ENCODE data around the gene COL28A1. TPM values are rescaled to one million over a fixed set of nuclear protein-coding genes. Genes with fewer than 3 reads are reported as not detected.

The COL28A1 gene
- total RNA-seq, 2 donors from 2014 or later, result 0.10 TPM; not detected in 1

DNA sequence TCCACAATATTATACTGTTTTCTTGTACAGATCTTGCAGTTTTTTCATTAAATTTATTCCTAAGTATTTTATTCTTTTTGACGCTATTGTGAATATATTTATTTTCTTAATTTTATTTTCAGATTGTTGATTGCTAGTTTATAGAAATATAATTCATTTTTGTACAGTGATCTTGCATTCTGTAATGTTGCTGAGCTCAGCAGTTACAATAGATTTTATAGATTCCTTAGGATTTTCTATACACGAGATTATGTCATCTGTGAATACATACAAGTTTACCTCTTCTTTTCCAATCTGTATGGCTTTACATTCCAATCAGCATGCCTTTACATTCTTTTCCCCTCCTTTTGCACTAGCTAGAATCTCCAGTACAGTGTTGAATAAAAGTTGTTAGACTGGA lies 223.3 kb downstream of the COL28A1 start:
- ATAC-seq, result no peak
- H3K9me3 ChIP-seq (ENCODE audit: control insufficient read depth, low read length, poor library complexity, severe bottlenecking), result no peaks in the 10 kb centered on the region
- peaks cover 6% of the 10 kb centered on the region for H3K36me3 Mint-ChIP-seq (ENCODE audit: low read depth)
- no peak overlapping the region for H3K27ac Mint-ChIP-seq
- peaks cover 24% of the 10 kb centered on the region for H3K27me3 Mint-ChIP-seq
- no peak overlapping the region for H3K4me3 Mint-ChIP-seq
- no peak for DNase-seq
- no peaks in the 10 kb centered on the region for H3K4me1 Mint-ChIP-seq

DNA sequence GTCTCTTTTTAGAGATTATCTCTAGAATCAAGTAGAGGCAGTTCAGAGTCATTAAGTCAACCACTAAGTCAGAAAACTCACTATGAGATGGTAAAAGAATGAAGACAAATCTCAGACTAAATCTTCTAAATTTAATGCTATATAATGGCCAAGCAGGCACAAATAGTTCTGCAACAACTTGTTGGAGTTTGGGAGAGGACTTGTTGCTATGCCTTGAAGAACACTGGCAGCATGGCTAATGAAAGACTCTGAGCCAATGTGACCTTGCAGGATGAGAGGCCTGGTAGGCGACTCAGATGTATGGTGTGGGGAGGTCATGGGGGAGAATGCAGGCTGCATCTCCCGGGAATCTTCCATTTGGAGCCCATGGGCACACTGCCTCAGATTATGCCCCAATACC lies 224.7 kb downstream of the COL28A1 start:
- Mint-ChIP-seq H3K27ac (no peak overlapping the region), H3K4me3 (no peak overlapping the region), H3K36me3 (ENCODE audit: low read depth) (peaks cover 6% of the 10 kb centered on the region), H3K4me1 (no peaks in the 10 kb centered on the region), H3K27me3 (peaks cover 20% of the 10 kb centered on the region)
- ATAC-seq (no peak), DNase-seq (no peak)
- H3K9me3 ChIP-seq (ENCODE audit: control insufficient read depth, low read length, poor library complexity, severe bottlenecking), result no peaks in the 10 kb centered on the region

DNA sequence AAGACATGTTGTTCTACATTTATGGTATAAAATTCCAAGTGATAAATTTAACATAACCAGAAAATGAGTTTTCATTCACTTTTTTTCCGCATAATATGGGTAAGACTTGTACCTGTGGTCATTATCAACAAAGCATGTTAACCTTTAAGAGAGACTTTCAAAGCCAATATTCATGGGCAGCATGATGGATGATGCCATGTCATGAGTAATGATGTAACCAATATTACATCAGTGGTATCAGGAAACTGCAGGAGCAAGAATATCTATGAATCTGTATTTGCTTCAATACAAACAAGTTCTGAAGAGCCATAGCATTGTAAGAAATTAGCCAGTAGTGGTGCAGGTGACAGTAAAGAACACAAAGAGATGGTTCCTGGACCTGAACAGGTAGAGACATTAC lies 226.5 kb downstream of the COL28A1 start:
- ATAC-seq (no peak), DNase-seq (no peak)
- no peaks in the 10 kb centered on the region for H3K9me3 ChIP-seq (ENCODE audit: control insufficient read depth, low read length, poor library complexity, severe bottlenecking)
- Mint-ChIP-seq H3K4me3 (no peak overlapping the region), H3K27me3 (peaks cover 17% of the 10 kb centered on the region), H3K4me1 (no peaks in the 10 kb centered on the region), H3K27ac (no peak overlapping the region), H3K36me3 (ENCODE audit: low read depth) (peaks cover 5% of the 10 kb centered on the region)

Other genes with a start within 250 kb of the COL28A1 start
- gene MIOS, start 31.0 kb upstream of the COL28A1 start, total RNA-seq, result 10 to 100 TPM; 26.1 to 29.2 TPM
- 10 to 100 TPM; 10.9 to 15.0 TPM for gene UMAD1, start 104.9 kb upstream of the COL28A1 start, total RNA-seq
- 10 to 100 TPM; 27.0 to 34.9 TPM for gene RPA3, start 182.7 kb upstream of the COL28A1 start, total RNA-seq

Measured in T-helper 17 cell (primary cell).